Dedifferentiated amniotic fluid mesenchymal stem cell (primary cell): ENCODE results near the gene ATF1.
"Not testable (repeated sequence)": the region's sequence is repeated elsewhere in the genome, so short reads cannot be mapped to it uniquely, and the experiment has no call there.

Experiments
- DNase-seq: peaks from one replicate; pipeline ENCODE4 v3.0.0-alpha.2; 2016; ENCODE audit errors: extremely low spot score

ATF1 gene

GRCh38 chr12:50859621-50860310 lies 95.9 kb downstream of the ATF1 start:
- DNase-seq: no peak

GRCh38 chr12:50862316-50862715 lies 98.4 kb downstream of the ATF1 start:
- peak; percentile 57 for DNase-seq

DNA sequence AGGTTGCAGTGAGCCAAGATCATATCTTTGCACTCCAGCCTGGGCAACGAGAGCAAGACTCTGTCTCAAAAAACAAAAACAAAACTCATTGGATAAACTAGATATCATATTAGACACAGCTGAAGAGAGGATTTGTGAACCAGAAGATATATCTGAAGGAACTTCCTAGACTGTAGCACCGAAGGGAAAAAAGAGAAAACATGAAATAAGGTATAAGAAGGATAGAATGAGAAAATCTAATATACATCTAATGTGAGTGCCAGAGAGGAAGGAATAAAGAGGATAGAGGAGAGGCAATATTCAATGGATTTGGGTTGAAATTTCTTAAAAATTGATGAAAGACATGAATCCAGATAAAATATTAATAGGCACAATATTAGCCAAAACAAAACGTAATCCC lies 101.4 kb downstream of the ATF1 start:
- DNase-seq: no peak

GRCh38 chr12:50868881-50869280 lies 105.0 kb downstream of the ATF1 start:
- DNase-seq: not testable (repeated sequence)
